Endothelial cell of umbilical vein (primary cell): ENCODE data around the gene SPP1. TPM values are rescaled to one million over a fixed set of nuclear protein-coding genes. Genes with fewer than 3 reads are reported as not detected.

Source experiments
- Bru-seq: library from RNA; stranded (reverse); fragments of 400-500 nt; gene quantifications from one replicate; lab custom pipeline; 2021; lab: Mats Ljungman, UMichigan
- BruChase-seq, 2 experiments: library from RNA; stranded (reverse); fragments of 400-500 nt; gene quantifications; one replicate each; lab custom pipeline; 2021; lab: Mats Ljungman, UMichigan
- BruUV-seq: library from RNA; stranded (reverse); fragments of 400-500 nt; replicated peaks from 2 replicates; lab custom pipeline; 2021; lab: Mats Ljungman, UMichigan
- CTCF ChIA-PET: fragments of 300-600, 350-600 bp; sonication (Branson Sonifier 250); formaldehyde crosslinking; loops from one replicate; lab custom pipeline; 2021; ENCODE audit warnings: antibody characterized with exemption, inconsistent platforms; lab: Charles Lee
- POLR2A ChIA-PET: fragments of 300-600, 350-600 bp; sonication (Branson Sonifier 250); formaldehyde crosslinking; loops from one replicate; lab custom pipeline; 2021; ENCODE audit warnings: antibody characterized with exemption, inconsistent platforms; lab: Charles Lee
- DNase-seq: peaks from one replicate; pipeline ENCODE4 v3.0.0-alpha.2; 2011; ENCODE audit warnings: low read depth, low spot score
- FAIRE-seq: peaks from 2 replicates; lab custom pipeline; 2011; peaks lifted over from hg19 to GRCh38; lab: Jason Lieb, UNC
- H2AFZ ChIP-seq: 2 replicates; pipeline ENCODE4 v1.6.0; 2012; ENCODE audit warnings: low read depth, low read length, control low read depth, inconsistent platforms
- H3K27ac ChIP-seq: 2 replicates; pipeline ENCODE4 v1.5.1; 2011; ENCODE audit warnings: low read depth, mild to moderate bottlenecking, control low read depth, low read length, moderate library complexity; ENCODE audit not compliant: insufficient read depth
- H3K27me3 ChIP-seq, 2 experiments: 2 replicates each; pipeline versions ENCODE4 v1.6.0 to v1.6.1; 2011; ENCODE audit warnings: low read length in 2 of 2, mixed read lengths in 1 of 2; ENCODE audit not compliant: control insufficient read depth in 2 of 2, insufficient read depth in 2 of 2
- H3K36me3 ChIP-seq, 2 experiments: 2 replicates in 1 of 2; 3 replicates in 1 of 2; pipeline ENCODE4 v1.5.1; 2011; ENCODE audit warnings: low read length in 2 of 2, mild to moderate bottlenecking in 1 of 2, moderate library complexity in 1 of 2; ENCODE audit not compliant: control insufficient read depth in 2 of 2, insufficient read depth in 2 of 2; ENCODE audit errors: extremely low read depth in 1 of 2
- H3K4me1 ChIP-seq: 3 replicates; pipeline ENCODE4 v1.5.1; 2011; ENCODE audit warnings: mild to moderate bottlenecking, low read length; ENCODE audit not compliant: control insufficient read depth, insufficient read depth; ENCODE audit errors: extremely low read depth
- H3K4me2 ChIP-seq: 2 replicates; pipeline ENCODE4 v1.6.1; 2011; ENCODE audit warnings: low read length, control low read depth, mixed read lengths; ENCODE audit not compliant: insufficient read depth
- H3K4me3 ChIP-seq, 3 experiments: fragments of 200-600 bp in 1 of 3; sonication (generic), shearing (Covaris generic) in 1 of 3; replicated peaks in 1 of 3; 2 replicates each; pipeline ENCODE4 v1.5.1; 2011 to 2016; ENCODE audit warnings: control low read depth in 3 of 3, low read length in 3 of 3, mild to moderate bottlenecking in 2 of 3, inconsistent platforms in 1 of 3, low read depth in 1 of 3, moderate library complexity in 1 of 3; ENCODE audit not compliant: insufficient read depth in 1 of 3
- H3K79me2 ChIP-seq: 2 replicates; pipeline ENCODE4 v1.6.0; 2012; ENCODE audit warnings: low read length, inconsistent platforms; ENCODE audit not compliant: control insufficient read depth, insufficient read depth
- H3K9ac ChIP-seq: replicated peaks from 2 replicates; pipeline ENCODE3; 2011; ENCODE audit warnings: low read length, control low read depth; ENCODE audit not compliant: insufficient read depth; ENCODE audit errors: extremely low read depth
- H3K9me1 ChIP-seq: replicated peaks from 3 replicates; pipeline ENCODE4 v1.6.0; 2011; ENCODE audit warnings: mild to moderate bottlenecking, low read length; ENCODE audit not compliant: control insufficient read depth, insufficient read depth; ENCODE audit errors: extremely low read depth
- H3K9me3 ChIP-seq: replicated peaks from 2 replicates; pipeline ENCODE4 v1.5.1; 2012; ENCODE audit warnings: low read length, inconsistent platforms; ENCODE audit not compliant: control insufficient read depth, insufficient read depth
- H4K20me1 ChIP-seq: replicated peaks from 2 replicates; pipeline ENCODE3; 2011; ENCODE audit warnings: mild to moderate bottlenecking, low read length; ENCODE audit not compliant: control insufficient read depth, insufficient read depth; ENCODE audit errors: extremely low read depth
- CTCF ChIP-seq, 2 donors: IDR thresholded peaks; 1 replicate in 1 of 2; 2 replicates in 1 of 2; pipeline ENCODE4 v1.5.1; 2011; ENCODE audit warnings: low read length in 2 of 2, mild to moderate bottlenecking in 2 of 2, moderate library complexity in 2 of 2, control low read depth in 1 of 2, inconsistent platforms in 1 of 2, low read depth in 1 of 2; ENCODE audit not compliant: insufficient read depth in 1 of 2; ENCODE audit errors: extremely low read depth in 1 of 2
- EZH2 ChIP-seq: IDR thresholded peaks from 2 replicates; pipeline ENCODE4 v1.6.1; 2012; ENCODE audit warnings: borderline replicate concordance, low read depth, mild to moderate bottlenecking, moderate library complexity, low read length, inconsistent platforms; ENCODE audit not compliant: severe bottlenecking
- FOS ChIP-seq: IDR thresholded peaks from 2 replicates; pipeline ENCODE4 v1.6.1; 2011; ENCODE audit warnings: mild to moderate bottlenecking, low read length, moderate library complexity, borderline replicate concordance; ENCODE audit not compliant: insufficient read depth
- GATA2 ChIP-seq: IDR thresholded peaks from 2 replicates; pipeline ENCODE4 v1.7.0; 2011; ENCODE audit warnings: low read depth, mild to moderate bottlenecking, moderate library complexity, mixed read lengths, low read length; ENCODE audit not compliant: insufficient read length, insufficient read depth
- JUN ChIP-seq: IDR thresholded peaks from 2 replicates; pipeline ENCODE4 v1.6.1; 2011; ENCODE audit warnings: borderline replicate concordance, low read depth; ENCODE audit not compliant: insufficient read length, insufficient read depth
- MAX ChIP-seq: IDR thresholded peaks from 2 replicates; pipeline ENCODE4 v1.6.1; 2011; ENCODE audit not compliant: insufficient read depth, insufficient read length
- MYC ChIP-seq: IDR thresholded peaks from one replicate; pipeline ENCODE4 v1.6.1; 2011; ENCODE audit warnings: mild to moderate bottlenecking, low read depth, low read length
- POLR2A ChIP-seq: IDR thresholded peaks from 2 replicates; pipeline ENCODE4 v1.6.1; 2012; ENCODE audit warnings: low read depth, mild to moderate bottlenecking, control low read depth, low read length
- POLR2AphosphoS5 ChIP-seq: IDR thresholded peaks from 2 replicates; pipeline ENCODE4 v1.6.1; 2012; ENCODE audit warnings: low read depth, mild to moderate bottlenecking, control low read depth, low read length, moderate library complexity; ENCODE audit not compliant: insufficient read depth
- dilution Hi-C: fragments of 300-500 bp; cut with MboI; formaldehyde crosslinking; loops from one replicate; pipeline ENCODE4 v1.15.0; 2019; ENCODE audit warnings: low sequenced_read_pairs; ENCODE audit not compliant: extremely low pct_ligation_motif_present
- intact Hi-C: fragments of 100-400 bp; cut with micrococcal nuclease; formaldehyde crosslinking; loops from one replicate; pipeline ENCODE4 v1.10.0; 2022
- long read RNA-seq: library from polyadenylated mRNA; stranded (forward); transcript quantifications from one replicate; pipeline ENCODE4 v2.0.0, GENCODE V29; 2021
- polyA minus RNA-seq, 3 experiments: library from RNA; depleted of rRNA, polyadenylated mRNA; stranded (reverse); fragments of >200 nt; gene quantifications; 1 replicate in 1 of 3; 2 replicates in 2 of 3; pipeline ENCODE4 v1.2.3, GENCODE V29; 2011
- polyA plus RNA-seq, 4 experiments: library from polyadenylated mRNA; depleted of rRNA in 3 of 4; stranded (reverse) in 3 of 4; unstranded in 1 of 4; fragments of >200 nt; gene quantifications; 2 replicates each; pipeline versions ENCODE4 v1.2.1 to v1.2.3, GENCODE V29; 2011 to 2012; ENCODE audit warnings: missing spikeins in 1 of 4
- total RNA-seq: library from RNA; stranded (reverse); gene quantifications from 2 replicates; pipeline ENCODE4 v1.2.3, GENCODE V29; 2021

The SPP1 gene
- not detected in 2 replicates for total RNA-seq
- not detected in 2 replicates for polyA plus RNA-seq
- not detected in 2 replicates for polyA plus RNA-seq (2011; cell fraction: cytosol; rRNA removed)
- not detected in 2 replicates for polyA plus RNA-seq (2011; cell fraction: nucleus; rRNA removed)
- not detected in 2 replicates for polyA plus RNA-seq (2012)
- polyA minus RNA-seq: not detected in 2 replicates
- not detected for polyA minus RNA-seq (2011; cell fraction: cytosol; rRNA and poly(A)+ RNA removed)
- polyA minus RNA-seq (2011; cell fraction: nucleus; rRNA and poly(A)+ RNA removed): not detected in 2 replicates
- Bru-seq, nascent RNA: not detected
- BruChase-seq, experiment 1, labeled RNA remaining after a 6-hour chase: not detected
- not detected for BruChase-seq, experiment 2, labeled RNA remaining after a 2-hour chase
- long read RNA-seq: 0 reads

GRCh38 chr4:87975466-87975865, at the start of gene SPP1:
TSS of gene SPP1 (plus strand) at chr4:87975714. CDS start at chr4:87976896, 1,182 bp downstream.
- dilution Hi-C loops: no loop called here
- Histone ChIP-seq H3K4me1 (peaks cover 13% of the 10 kb centered on the region), H3K9me3 (no peaks in the 10 kb centered on the region), H3K9ac (no peak within 1 kb of the TSS), H3K36me3 (no peaks in the 10 kb centered on the region), H3K27me3 (no peaks in the 10 kb centered on the region), H3K27ac (no peak within 1 kb of the TSS), H3K4me3 (no peak within 1 kb of the TSS), H2AFZ (no peak within 1 kb of the TSS), H3K79me2 (no peaks in the 10 kb centered on the region), H4K20me1 (no peaks in the 10 kb centered on the region), H3K4me2 (no peak within 1 kb of the TSS), H3K9me1 (no peaks in the 10 kb centered on the region)
- intact Hi-C loops: loop anchor here (5.0 kb wide), 1 partner anchor 418 kb away; no protein-coding TSS in a partner anchor
- TF ChIP-seq JUN (no peak), FOS (no peak), CTCF (IDR thresholded peaks at IDR 0.05; ENCODE audit: extremely low read depth in 1 of 2, insufficient read depth in 1 of 2, low read depth in 1 of 2, low read length in 2 of 2) (no peak), EZH2 (no peak), MYC (no peak), GATA2 (no peak), MAX (no peak), POLR2AphosphoS5 (no peak), POLR2A (no peak)
- ChIA-PET CTCF (interaction anchor here (0.6 to 11.9 kb wide), 6 partner anchors 10 to 236 kb away, joined by 3 to 412 read pairs (median 7); no protein-coding TSS in a partner anchor), POLR2A (no interaction called here)
- no peak for DNase-seq
- FAIRE-seq: no peak
- BruUV-seq: no TSS peak
